Measurements from ENCODE around the gene BMPR1B.

GRCh38 chr4:94887027-94887426, 129.3 kb downstream of the BMPR1B start:
- TF ChIP-seq CTCF (IDR thresholded peaks at IDR 0.05) = no peak
- no peak for TF ChIP-seq POLR2A (IDR thresholded peaks at IDR 0.05)

All from right lobe of liver (tissue), 4 donors.